ENCODE data around the gene AGER.
"Not testable (repeated sequence)": the region's sequence is repeated elsewhere in the genome, so short reads cannot be mapped to it uniquely, and the experiment has no call there.

AGER gene

GRCh38 chr6:32214126-32214525, 30.1 kb upstream of the AGER start:
- no peaks in the 10 kb centered on the region for H3K36me3 Mint-ChIP-seq (ENCODE audit: low read depth)
- TF ChIP-seq, protein P1, sequence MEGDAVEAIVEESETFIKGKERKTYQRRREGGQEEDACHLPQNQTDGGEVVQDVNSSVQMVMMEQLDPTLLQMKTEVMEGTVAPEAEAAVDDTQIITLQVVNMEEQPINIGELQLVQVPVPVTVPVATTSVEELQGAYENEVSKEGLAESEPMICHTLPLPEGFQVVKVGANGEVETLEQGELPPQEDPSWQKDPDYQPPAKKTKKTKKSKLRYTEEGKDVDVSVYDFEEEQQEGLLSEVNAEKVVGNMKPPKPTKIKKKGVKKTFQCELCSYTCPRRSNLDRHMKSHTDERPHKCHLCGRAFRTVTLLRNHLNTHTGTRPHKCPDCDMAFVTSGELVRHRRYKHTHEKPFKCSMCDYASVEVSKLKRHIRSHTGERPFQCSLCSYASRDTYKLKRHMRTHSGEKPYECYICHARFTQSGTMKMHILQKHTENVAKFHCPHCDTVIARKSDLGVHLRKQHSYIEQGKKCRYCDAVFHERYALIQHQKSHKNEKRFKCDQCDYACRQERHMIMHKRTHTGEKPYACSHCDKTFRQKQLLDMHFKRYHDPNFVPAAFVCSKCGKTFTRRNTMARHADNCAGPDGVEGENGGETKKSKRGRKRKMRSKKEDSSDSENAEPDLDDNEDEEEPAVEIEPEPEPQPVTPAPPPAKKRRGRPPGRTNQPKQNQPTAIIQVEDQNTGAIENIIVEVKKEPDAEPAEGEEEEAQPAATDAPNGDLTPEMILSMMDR (IDR thresholded peaks at IDR 0.05; ENCODE audit: unreplicated experiment in 3 of 3): no peak
- no peaks in the 10 kb centered on the region for H3K27me3 Mint-ChIP-seq (ENCODE audit: low read depth)
- H3K9me3 Mint-ChIP-seq: no peaks in the 10 kb centered on the region
- H3K27ac Mint-ChIP-seq: no peak overlapping the region
- H3K4me1 Mint-ChIP-seq: no peaks in the 10 kb centered on the region
- H3K4me3 Mint-ChIP-seq: no peak overlapping the region

- Mint-ChIP-seq H3K4me1 (no peaks in the 10 kb centered on the region), H3K4me3 (no peak overlapping the region), H3K27ac (no peak overlapping the region), H3K27me3 (ENCODE audit: low read depth) (no peaks in the 10 kb centered on the region), H3K9me3 (no peaks in the 10 kb centered on the region), H3K36me3 (ENCODE audit: low read depth) (no peaks in the 10 kb centered on the region)
- TF ChIP-seq, protein P1 (IDR thresholded peaks at IDR 0.05; ENCODE audit: unreplicated experiment in 3 of 3): no peak
Measured at GRCh38 chr6:32213649-32214048, 29.6 kb upstream of the AGER start.

GRCh38 chr6:32212076-32212760, 28.2 kb upstream of the AGER start:
- Mint-ChIP-seq H3K27me3 (ENCODE audit: low read depth) (no peaks in the 10 kb centered on the region), H3K4me1 (no peaks in the 10 kb centered on the region), H3K4me3 (no peak overlapping the region), H3K9me3 (no peaks in the 10 kb centered on the region), H3K27ac (no peak overlapping the region), H3K36me3 (ENCODE audit: low read depth) (no peaks in the 10 kb centered on the region)
- TF ChIP-seq, protein P1 (IDR thresholded peaks at IDR 0.05; ENCODE audit: unreplicated experiment in 3 of 3): no peak

GRCh38 chr6:32211432-32211831, 27.4 kb upstream of the AGER start:
- H3K4me1 Mint-ChIP-seq; H3K27me3 Mint-ChIP-seq (ENCODE audit: low read depth); H3K9me3 Mint-ChIP-seq; H3K36me3 Mint-ChIP-seq (ENCODE audit: low read depth); H3K27ac Mint-ChIP-seq; H3K4me3 Mint-ChIP-seq: not testable (repeated sequence)

DNA sequence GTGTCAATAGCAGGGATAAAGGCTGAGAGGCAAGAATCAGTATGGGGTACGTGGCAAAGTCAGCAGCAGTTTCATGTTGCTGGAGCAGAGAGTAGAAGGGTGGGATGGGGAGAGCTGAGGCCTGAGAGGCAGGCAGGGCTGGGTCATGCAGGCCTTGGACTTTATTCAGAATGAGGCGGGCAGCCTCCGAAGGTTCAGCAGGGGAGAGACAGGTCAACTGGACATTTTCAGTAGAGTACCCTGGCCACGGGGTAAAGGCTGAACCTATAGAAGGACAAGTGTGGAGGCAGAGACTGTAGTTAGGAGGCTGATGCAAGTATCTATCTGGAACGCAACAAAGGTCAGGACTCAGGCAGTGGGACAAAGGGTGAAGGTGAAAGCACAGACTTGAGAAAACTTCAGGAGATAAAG, 26.1 kb upstream of the AGER start:
- no peaks in the 10 kb centered on the region for H3K4me1 Mint-ChIP-seq
- no peaks in the 10 kb centered on the region for H3K36me3 Mint-ChIP-seq (ENCODE audit: low read depth)
- peaks cover 3% of the 10 kb centered on the region for H3K27me3 Mint-ChIP-seq (ENCODE audit: low read depth)
- no peak overlapping the region for H3K27ac Mint-ChIP-seq
- TF ChIP-seq, protein P1 (IDR thresholded peaks at IDR 0.05; ENCODE audit: unreplicated experiment in 3 of 3): no peak
- no peaks in the 10 kb centered on the region for H3K9me3 Mint-ChIP-seq
- no peak overlapping the region for H3K4me3 Mint-ChIP-seq

GRCh38 chr6:32208996-32209395, 24.9 kb upstream of the AGER start:
- H3K27me3 Mint-ChIP-seq (ENCODE audit: low read depth): peaks cover 14% of the 10 kb centered on the region
- H3K36me3 Mint-ChIP-seq (ENCODE audit: low read depth): no peaks in the 10 kb centered on the region
- TF ChIP-seq, protein P1 (IDR thresholded peaks at IDR 0.05; ENCODE audit: unreplicated experiment in 3 of 3): no peak
- H3K4me3 Mint-ChIP-seq: no peak overlapping the region
- no peak overlapping the region for H3K27ac Mint-ChIP-seq
- no peaks in the 10 kb centered on the region for H3K9me3 Mint-ChIP-seq
- peaks cover 5% of the 10 kb centered on the region for H3K4me1 Mint-ChIP-seq
